Upper lobe of right lung (tissue), 1 donor: ENCODE measurements around the gene SAC3D1. TPM values are rescaled to one million over a fixed set of nuclear protein-coding genes. Genes with fewer than 3 reads are reported as not detected.

Experiments used
- ATAC-seq: fragments of 200-7000 bp; cut with Tn5 transposase; one replicate; pipeline ENCODE4 v1.9.1; 2020; ENCODE audit warnings: mild to moderate bottlenecking, moderate library complexity
- DNase-seq: peaks from one replicate; pipeline ENCODE4 v3.0.0-alpha.2; 2020
- H3K27ac ChIP-seq: fragments of 200-600 bp; one replicate; pipeline ENCODE4 v1.8.0; 2022
- H3K27me3 ChIP-seq: fragments of 200-600 bp; one replicate; pipeline ENCODE4 v1.8.0; 2022; ENCODE audit warnings: mild to moderate bottlenecking
- H3K36me3 ChIP-seq: fragments of 200-600 bp; one replicate; pipeline ENCODE4 v1.8.0; 2022
- H3K4me1 ChIP-seq: fragments of 200-600 bp; one replicate; pipeline ENCODE4 v1.8.0; 2022
- H3K4me3 ChIP-seq: fragments of 200-600 bp; one replicate; pipeline ENCODE4 v1.8.0; 2022; ENCODE audit warnings: mild to moderate bottlenecking
- H3K9me3 ChIP-seq: fragments of 200-600 bp; one replicate; pipeline ENCODE4 v1.8.0; 2022
- intact Hi-C: fragments of 100-400 bp; cut with DNase I; formaldehyde crosslinking; loops from one replicate; pipeline ENCODE4 v1.11.0; 2022
- total RNA-seq: library from RNA; stranded (reverse); fragmentation: NEBNext Ultra II Directional; extraction: Animal tissue kit (Norgen Biotek cat#: 25700); gene quantifications from one replicate; pipeline ENCODE4 v1.2.1, GENCODE V29; 2021
- TF ChIP-seq, protein P1 (sequence below): fragments of 200-600 bp; IDR thresholded peaks from one replicate; pipeline ENCODE4 v1.8.0; 2022; ENCODE audit warnings: antibody characterized with exemption
- donor health status: DM: no; HTN: yes; CAD: no; lungs with severe emphysema.

The SAC3D1 gene
- total RNA-seq, 1 donor from 2014 or later: 10.2 TPM

GRCh38 chr11:65057526-65057925 is 16.5 kb downstream of the SAC3D1 start:
- DNase-seq: no peak
- intact Hi-C loops: no loop called here
- TF ChIP-seq, protein P1, sequence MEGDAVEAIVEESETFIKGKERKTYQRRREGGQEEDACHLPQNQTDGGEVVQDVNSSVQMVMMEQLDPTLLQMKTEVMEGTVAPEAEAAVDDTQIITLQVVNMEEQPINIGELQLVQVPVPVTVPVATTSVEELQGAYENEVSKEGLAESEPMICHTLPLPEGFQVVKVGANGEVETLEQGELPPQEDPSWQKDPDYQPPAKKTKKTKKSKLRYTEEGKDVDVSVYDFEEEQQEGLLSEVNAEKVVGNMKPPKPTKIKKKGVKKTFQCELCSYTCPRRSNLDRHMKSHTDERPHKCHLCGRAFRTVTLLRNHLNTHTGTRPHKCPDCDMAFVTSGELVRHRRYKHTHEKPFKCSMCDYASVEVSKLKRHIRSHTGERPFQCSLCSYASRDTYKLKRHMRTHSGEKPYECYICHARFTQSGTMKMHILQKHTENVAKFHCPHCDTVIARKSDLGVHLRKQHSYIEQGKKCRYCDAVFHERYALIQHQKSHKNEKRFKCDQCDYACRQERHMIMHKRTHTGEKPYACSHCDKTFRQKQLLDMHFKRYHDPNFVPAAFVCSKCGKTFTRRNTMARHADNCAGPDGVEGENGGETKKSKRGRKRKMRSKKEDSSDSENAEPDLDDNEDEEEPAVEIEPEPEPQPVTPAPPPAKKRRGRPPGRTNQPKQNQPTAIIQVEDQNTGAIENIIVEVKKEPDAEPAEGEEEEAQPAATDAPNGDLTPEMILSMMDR: no peak

DNA sequence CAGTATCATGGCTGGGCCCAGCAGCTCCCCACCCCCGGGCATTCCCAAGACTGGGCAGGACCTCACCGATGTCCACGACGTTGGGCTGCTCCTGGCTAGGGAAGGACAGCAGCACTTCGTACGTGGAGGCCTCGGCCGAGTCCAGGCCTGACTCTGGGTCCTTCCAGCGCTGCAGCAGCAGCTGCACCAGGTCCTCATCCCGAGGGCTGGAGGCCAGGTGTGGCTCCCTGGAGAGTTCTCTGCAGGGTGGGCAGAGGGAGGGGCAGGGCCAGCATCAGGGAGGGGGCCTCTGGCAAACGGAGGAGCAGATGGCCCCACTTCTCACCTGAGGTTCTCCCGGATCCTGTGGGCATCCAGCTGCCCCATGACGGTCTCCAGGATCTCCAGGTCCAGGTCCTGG is 17.0 kb downstream of the SAC3D1 start:
- intact Hi-C loops: no loop called here
- H3K4me3 ChIP-seq: no peak overlapping the region
- TF ChIP-seq, protein P1: no peak
- ATAC-seq: no peak
- H3K9me3 ChIP-seq: no peaks in the 10 kb centered on the region
- no peak for DNase-seq
- no peak overlapping the region for H3K27ac ChIP-seq
- H3K27me3 ChIP-seq: no peaks in the 10 kb centered on the region
- H3K36me3 ChIP-seq: no peaks in the 10 kb centered on the region
- H3K4me1 ChIP-seq: no peaks in the 10 kb centered on the region

More at GRCh38 chr11:65057526-65057925, 16.5 kb downstream of the SAC3D1 start:
- no peak overlapping the region for H3K27ac ChIP-seq
- H3K4me3 ChIP-seq: no peak overlapping the region
- no peaks in the 10 kb centered on the region for H3K4me1 ChIP-seq
- ATAC-seq: no peak
- no peaks in the 10 kb centered on the region for H3K36me3 ChIP-seq
- no peaks in the 10 kb centered on the region for H3K27me3 ChIP-seq
- no peaks in the 10 kb centered on the region for H3K9me3 ChIP-seq

DNA sequence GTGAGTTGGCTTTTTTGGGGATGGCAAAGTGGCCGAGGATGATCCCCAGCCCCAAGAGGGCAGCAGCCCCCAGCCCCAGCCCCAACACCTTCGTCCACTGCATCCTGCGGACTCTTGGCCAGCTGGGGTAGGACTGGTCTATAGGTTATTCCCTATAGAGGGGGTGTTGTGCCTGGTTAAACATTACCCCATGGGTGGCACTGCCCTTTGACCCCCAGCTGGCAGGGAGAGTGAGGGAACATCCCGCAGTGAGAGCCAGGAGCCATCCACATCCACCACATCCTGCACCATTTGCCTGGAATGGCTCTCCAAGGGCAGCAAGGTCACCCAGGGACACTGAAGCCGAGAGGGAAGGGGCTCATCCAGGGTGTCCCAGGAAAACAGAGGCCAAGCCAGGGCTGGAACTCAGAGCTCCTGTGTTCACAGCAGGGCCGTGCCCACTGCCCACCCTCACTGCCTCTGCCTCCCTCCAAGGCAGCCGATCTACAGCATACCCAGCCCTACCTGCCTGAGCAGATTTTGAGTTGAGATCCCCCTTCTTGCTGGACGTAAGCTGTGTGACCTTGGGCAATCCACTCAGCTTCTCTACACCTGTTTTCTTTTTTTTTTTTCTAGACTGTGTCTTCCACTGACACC is 17.5 kb downstream of the SAC3D1 start, which contains the start of gene NAALADL1:
NAALADL1 (minus strand) TSS at position 135 of the 636 bp plus-strand sequence; CDS start at position 103, 32 bp downstream.
- DNase-seq (no peak), ATAC-seq (no peak)
- intact Hi-C loops: no loop called here
- no peaks in the 10 kb centered on the region for H3K9me3 ChIP-seq
- H3K27ac ChIP-seq: no peak within 1 kb of the TSS
- H3K4me1 ChIP-seq: no peaks in the 10 kb centered on the region
- H3K36me3 ChIP-seq: no peaks in the 10 kb centered on the region
- TF ChIP-seq, protein P1: no peak
- no peak within 1 kb of the TSS for H3K4me3 ChIP-seq
- H3K27me3 ChIP-seq: no peaks in the 10 kb centered on the region

DNA sequence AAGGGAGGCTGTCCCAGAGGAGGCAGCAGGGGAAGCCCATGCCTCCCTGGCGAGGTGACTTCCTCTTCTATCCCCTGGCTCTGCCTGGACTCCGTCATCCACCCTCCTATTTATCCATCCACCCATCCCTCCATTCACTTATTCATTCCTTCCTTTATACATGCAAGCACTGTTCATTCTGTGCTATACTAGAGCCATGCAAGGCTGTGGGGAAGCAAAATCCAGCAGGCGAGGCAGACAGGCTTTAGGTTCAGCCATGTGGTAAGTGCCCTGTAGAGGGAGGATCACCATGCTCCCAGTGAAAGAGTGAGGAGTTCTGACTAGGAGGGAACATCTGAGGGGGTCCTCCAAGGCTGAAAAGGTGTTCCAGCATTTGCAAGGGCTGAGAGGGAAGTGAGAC is 18.5 kb downstream of the SAC3D1 start:
- TF ChIP-seq, protein P1: no peak
- intact Hi-C loops: no loop called here
- ATAC-seq: no peak
- Histone ChIP-seq H3K27ac (no peak overlapping the region), H3K4me3 (no peak overlapping the region), H3K27me3 (no peaks in the 10 kb centered on the region), H3K36me3 (no peaks in the 10 kb centered on the region), H3K4me1 (no peaks in the 10 kb centered on the region), H3K9me3 (no peaks in the 10 kb centered on the region)
- DNase-seq: no peak

- Histone ChIP-seq H3K9me3 (no peaks in the 10 kb centered on the region), H3K4me1 (no peaks in the 10 kb centered on the region), H3K27ac (no peak overlapping the region), H3K36me3 (no peaks in the 10 kb centered on the region), H3K4me3 (no peak overlapping the region), H3K27me3 (no peaks in the 10 kb centered on the region)
- TF ChIP-seq, protein P1: no peak
- ATAC-seq (no peak), DNase-seq (no peak)
- intact Hi-C loops: no loop called here
Observed at GRCh38 chr11:65059959-65060824, 19.2 kb downstream of the SAC3D1 start.
